GM18505 (cell line): ENCODE results near the gene SEC31A.
"Not testable (repeated sequence)": the region's sequence is repeated elsewhere in the genome, so short reads cannot be mapped to it uniquely, and the experiment has no call there.

Source experiments
- ATAC-seq: cut with Tn5 transposase; IDR thresholded peaks from one replicate; pipeline ENCODE4 v1.9.1; 2021; ENCODE audit not compliant: unreplicated experiment
- POLR2A ChIP-seq: IDR thresholded peaks from 4 replicates; pipeline ENCODE4 v1.6.1; 2011; ENCODE audit warnings: borderline replicate concordance; ENCODE audit not compliant: insufficient read depth, insufficient read length; ENCODE audit errors: extremely low read depth

The SEC31A gene, protein sequence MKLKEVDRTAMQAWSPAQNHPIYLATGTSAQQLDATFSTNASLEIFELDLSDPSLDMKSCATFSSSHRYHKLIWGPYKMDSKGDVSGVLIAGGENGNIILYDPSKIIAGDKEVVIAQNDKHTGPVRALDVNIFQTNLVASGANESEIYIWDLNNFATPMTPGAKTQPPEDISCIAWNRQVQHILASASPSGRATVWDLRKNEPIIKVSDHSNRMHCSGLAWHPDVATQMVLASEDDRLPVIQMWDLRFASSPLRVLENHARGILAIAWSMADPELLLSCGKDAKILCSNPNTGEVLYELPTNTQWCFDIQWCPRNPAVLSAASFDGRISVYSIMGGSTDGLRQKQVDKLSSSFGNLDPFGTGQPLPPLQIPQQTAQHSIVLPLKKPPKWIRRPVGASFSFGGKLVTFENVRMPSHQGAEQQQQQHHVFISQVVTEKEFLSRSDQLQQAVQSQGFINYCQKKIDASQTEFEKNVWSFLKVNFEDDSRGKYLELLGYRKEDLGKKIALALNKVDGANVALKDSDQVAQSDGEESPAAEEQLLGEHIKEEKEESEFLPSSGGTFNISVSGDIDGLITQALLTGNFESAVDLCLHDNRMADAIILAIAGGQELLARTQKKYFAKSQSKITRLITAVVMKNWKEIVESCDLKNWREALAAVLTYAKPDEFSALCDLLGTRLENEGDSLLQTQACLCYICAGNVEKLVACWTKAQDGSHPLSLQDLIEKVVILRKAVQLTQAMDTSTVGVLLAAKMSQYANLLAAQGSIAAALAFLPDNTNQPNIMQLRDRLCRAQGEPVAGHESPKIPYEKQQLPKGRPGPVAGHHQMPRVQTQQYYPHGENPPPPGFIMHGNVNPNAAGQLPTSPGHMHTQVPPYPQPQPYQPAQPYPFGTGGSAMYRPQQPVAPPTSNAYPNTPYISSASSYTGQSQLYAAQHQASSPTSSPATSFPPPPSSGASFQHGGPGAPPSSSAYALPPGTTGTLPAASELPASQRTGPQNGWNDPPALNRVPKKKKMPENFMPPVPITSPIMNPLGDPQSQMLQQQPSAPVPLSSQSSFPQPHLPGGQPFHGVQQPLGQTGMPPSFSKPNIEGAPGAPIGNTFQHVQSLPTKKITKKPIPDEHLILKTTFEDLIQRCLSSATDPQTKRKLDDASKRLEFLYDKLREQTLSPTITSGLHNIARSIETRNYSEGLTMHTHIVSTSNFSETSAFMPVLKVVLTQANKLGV

DNA sequence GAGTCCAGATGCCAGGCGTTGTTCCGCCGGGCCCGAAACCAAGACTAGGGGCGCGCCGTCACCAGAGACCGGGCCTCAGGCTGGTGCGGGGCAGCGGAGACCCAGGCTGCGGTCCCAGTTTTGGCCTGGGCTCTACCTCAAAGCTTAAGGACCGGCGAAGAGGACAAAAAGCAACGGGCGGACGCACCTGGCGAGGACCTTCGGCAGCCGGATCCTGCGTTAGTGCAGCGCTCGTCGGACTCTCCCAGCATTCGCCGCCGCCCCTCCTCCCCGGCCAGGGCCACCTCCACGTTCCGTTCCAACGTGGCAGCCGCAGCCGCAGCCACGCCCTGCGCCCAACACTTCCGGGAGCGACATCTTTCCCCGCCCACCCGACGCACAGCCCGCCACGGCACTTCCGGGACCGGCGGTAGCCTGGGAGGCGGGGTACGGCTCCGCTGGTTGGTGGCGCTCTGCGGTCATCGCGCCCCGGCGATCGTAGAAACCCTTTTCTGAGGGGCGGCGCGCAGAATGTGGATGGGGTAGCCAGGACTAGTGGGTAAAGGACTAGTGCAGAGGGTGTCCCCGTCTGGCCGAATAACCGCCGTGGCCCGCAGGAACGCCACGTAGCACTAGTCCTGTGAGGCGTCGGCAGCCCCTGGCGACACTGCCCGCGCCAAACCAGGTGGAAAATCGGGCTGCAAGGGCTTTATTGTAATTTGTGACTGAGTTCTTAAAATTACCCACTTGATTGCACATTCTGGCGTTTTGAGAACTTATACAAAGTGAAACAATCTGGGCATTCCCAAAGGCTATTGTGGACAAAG is at the start of gene SEC31A:
Gene SEC31A (minus strand): TSS at position 253 of the 806 bp plus-strand sequence. CDS start 9,217 bp downstream, outside the sequence.
- TF ChIP-seq POLR2A = peak; percentile 96
- ATAC-seq = peak; percentile 89

DNA sequence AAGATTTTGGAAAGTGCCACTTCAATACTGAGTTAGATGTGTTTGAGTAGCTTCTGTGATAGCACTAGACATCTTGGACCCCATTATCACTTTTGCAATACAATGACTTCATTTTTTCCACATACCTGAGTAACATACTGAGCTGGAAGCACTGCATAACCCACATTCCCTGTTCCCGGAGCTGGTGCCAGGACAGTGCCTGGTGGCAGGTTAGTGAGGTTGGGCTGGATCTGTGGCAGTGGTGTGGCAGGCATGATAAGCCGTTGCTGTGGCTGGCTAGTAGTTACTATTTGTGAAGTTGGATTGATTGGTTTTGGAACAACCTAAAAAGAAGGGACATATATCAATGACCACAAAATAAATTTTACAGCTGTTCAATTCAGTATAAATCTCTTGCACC is 48.5 kb upstream of the SEC31A start:
- no peak for ATAC-seq
- no peak for TF ChIP-seq POLR2A

DNA sequence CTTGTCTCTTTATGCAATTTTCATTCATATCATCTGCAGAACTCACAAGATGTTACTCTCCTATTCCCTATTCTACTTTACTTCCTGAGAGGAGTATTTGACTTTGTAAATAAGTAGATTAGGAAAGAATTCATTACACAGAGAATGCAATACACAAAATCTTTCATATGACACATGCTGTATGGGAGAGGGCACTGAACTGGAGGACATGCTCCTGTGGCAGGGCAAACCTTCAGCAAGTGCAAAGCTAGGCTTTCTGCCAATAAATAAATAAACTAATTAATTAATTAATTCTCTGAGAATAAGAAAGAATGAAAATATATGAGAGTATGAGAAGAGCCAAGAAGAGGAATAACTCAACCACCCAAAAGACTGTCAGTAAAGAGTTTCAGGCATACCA is 43.5 kb upstream of the SEC31A start:
- ATAC-seq = no peak
- no peak for TF ChIP-seq POLR2A

DNA sequence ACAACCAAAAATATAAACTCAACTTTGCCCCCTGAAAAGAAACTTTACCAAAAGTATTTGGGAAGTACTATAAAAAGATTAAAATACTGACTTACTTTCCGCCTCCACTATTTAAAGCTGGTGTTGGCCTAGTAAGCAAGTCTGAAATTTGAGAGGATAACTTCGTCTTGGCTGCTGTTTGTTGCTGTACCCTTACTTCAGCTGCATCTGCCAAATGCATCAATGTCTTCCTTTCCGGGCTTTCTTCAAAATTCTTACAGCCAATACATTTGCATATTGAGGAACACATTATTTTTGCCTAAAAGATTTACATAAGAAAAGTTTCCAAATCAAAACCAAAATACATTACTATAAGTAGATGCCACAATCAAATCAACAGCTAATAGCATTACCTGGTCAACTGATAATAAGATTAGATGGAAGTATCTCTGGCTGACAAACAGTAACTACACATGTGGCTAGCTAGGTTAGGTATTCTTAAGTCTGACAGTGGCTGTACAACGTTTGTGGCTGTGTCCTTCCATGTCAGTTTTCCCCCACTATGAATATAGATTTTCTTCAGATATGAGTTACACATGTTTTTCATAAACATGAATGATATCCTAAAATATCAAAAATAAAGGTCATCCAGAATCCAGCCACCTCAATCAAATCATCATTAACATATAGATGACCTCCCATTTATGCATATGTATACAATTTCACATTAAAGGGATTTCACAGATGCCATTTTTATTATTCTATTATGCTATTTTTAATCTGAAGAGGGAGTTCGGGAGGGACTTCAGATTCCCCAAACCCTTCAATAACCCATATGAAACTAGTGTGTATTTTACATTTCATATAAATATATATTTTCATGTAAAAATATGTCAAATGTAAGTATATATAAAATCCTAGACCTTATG is 40.1 kb upstream of the SEC31A start:
- no peak for ATAC-seq
- no peak for TF ChIP-seq POLR2A

DNA sequence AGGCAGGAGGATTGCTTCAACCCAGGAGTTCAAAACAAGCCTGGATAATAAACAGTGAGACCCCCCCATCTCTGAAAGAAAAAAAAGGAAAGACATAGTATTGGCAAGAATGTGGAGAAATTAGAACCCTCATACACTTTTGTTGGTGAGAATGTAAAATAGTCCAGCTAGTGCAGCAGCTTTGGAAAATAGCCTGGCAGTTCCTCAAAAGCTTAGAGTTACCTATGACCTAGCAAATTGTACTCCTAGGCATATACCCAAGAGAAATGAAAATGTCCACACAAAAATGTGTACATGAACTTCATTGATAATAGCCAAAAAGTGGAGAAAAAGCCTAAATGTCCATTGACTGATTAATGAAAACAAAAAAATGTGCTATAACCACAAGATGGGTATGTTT is 30.8 kb upstream of the SEC31A start:
- no peak for ATAC-seq
- TF ChIP-seq POLR2A = no peak

DNA sequence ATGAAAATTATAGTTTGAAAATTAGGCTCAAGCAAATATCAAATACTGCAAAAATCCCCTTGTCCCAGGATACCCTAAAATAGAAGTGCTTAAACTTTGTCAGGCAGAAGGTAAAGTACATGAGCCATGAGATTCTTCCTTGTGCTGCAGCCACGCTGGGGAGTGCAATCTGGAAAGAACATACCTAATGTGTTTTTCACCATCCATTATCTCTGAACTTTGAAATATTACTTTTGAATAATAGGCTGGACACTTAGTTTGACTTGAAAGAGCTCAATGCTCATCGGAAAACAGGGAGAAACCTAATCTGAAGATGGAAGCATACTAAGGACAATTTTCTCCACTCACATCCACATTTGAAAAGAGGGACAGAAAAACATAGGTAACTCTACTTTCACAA is 28.4 kb upstream of the SEC31A start:
- TF ChIP-seq POLR2A = no peak
- ATAC-seq = no peak

DNA sequence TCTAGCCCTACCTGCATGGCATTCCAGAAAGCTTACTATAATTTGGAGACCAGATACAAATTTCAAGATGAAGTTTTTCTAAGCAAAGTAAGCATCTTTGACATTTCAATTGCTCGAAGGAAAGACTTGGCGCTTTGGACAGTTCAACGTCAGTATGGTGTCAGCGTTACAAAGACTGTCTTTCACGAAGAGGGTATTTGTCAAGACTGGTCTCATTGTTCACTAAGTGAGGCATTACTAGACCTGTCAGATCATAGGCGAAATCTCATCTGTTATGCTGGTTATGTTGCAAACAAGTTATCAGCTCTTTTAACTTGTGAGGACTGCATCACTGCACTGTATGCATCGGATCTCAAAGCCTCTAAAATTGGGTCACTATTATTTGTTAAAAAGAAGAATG is 27.1 kb upstream of the SEC31A start:
- TF ChIP-seq POLR2A = no peak
- no peak for ATAC-seq

DNA sequence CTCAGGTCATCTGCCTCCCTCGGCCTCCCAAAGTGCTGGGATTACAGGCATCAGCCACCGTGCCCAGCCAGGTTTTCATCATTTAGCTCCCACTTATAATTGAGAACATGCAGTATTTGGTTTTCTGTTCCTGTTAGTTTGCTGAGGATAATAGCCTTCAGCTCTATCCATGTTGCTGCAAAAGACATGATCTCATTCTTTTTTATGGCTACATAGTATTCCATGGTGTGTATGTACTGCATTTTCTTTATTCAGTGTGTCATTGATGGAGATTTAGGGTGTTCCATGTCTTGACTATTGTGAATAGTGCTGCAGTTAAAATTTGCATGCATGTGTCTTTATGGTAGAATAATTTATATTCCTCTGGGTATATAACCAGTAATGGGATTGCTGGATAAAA is 23.0 kb upstream of the SEC31A start:
- not testable (repeated sequence) for ATAC-seq

DNA sequence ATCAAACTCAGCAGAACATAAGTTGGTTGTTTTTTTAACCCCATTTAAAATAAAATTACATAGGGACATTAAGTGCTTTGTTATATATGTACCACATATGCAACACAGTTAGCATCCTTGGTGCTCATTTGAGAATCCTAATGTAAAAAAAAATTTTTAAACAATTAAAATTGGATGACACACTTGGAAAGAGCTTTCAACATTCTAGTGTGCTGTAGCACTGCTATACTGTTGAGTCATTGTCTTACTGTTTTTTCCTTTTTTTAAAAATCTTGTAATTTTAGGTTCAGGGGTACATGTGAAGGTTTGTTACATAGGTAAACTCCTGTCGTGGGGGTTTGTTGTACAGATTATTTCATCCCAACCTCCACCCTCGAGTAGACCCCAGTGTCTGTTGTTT is 22.4 kb upstream of the SEC31A start:
- ATAC-seq = no peak
- TF ChIP-seq POLR2A = no peak

DNA sequence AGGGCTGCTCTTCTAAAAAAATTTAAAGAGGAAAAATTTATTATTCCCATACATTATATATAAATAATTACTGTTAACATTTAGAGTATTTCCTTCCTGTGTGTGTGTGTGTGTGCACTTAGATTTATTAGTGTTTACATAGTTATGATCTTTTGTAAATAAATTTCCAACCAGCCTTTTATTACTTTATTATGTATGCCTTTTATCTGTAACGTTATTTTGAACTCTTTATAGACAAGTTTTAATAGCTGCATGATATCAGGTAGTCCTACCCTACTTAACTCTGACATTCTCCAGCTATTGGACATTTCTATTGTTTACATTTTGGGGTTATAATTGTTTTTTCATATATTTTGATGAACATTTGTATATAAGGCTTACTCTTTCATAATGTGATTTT is 18.4 kb upstream of the SEC31A start:
- TF ChIP-seq POLR2A = no peak
- no peak for ATAC-seq

DNA sequence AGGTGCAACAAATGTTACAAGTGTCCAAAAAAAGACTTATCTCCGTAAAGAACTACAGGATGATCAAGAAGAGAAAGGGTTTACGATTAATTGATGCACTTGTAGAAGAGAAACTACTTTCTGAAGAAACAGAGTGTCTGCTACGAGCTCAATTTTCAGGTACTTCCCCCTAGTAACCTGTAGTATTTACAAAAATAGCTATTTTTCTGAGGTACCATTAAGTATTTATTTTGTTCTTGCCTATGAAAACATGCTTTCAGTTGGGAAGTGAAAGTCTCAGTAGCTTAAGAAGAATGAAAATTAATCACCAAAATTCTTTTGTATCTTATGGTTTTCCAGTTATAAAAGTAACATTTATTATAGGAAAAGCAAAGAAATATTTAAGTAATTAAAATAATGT is 15.5 kb upstream of the SEC31A start:
- TF ChIP-seq POLR2A = no peak

DNA sequence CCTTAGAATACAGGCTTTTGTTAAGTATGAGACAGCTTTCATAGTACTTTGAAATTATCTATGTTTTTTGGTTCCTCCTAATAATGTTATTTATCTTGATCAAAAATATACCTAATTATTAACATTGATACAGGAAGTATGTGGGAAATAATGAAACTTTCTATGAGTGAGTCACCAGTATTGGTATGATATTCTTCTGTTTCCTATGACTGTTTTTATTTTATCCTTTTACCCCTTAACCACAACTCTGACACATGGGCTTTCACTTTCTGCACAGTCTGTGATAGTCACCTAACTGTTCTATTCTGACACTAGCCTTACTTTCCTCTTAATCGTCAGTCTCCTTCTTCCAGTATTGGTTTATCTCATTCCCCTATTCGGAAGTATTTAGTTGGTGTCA is 14.3 kb upstream of the SEC31A start:
- ATAC-seq = peak; percentile 52
- no peak for TF ChIP-seq POLR2A

More for the DNA sequence above, 15.5 kb upstream of the SEC31A start:
- no peak for ATAC-seq
